GM12864 (cell line): ENCODE measurements around the gene MICAL3.

Experiments used
- DNase-seq: peaks from one replicate; pipeline ENCODE4 v3.0.0-alpha.2; 2011; ENCODE audit warnings: low read depth
- H3K4me3 ChIP-seq: 2 replicates; pipeline ENCODE4 v1.5.1; 2011; ENCODE audit warnings: mild to moderate bottlenecking, low read depth, low read length, control low read depth
- TF ChIP-seq, protein P1 (sequence below): IDR thresholded peaks from 2 replicates; pipeline ENCODE4 v1.5.1; 2011; ENCODE audit warnings: low read depth, mild to moderate bottlenecking, moderate library complexity, low read length, control low read depth, inconsistent platforms; ENCODE audit errors: missing control alignments

The MICAL3 gene

DNA sequence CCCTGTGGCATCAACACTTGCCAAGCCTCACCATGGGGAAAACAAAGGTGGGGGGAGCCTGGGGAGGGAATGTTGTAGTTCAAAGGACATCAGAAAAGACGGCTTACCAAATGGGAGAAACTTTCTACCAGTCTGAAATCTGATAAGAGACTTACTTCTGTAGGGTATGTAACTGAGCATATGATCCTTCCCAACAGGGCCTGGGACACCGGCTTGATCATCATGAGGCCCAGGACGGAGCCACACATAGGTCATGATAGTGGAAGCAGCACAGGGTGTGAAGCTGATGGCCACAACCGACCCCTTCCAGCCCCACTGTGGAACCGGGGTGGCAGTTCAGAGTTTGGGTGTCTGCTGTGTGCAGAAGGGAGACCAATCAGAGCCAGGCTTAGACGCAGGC is 51.1 kb downstream of the MICAL3 start:
- DNase-seq: no peak
- no peak overlapping the region for H3K4me3 ChIP-seq
- TF ChIP-seq, protein P1, sequence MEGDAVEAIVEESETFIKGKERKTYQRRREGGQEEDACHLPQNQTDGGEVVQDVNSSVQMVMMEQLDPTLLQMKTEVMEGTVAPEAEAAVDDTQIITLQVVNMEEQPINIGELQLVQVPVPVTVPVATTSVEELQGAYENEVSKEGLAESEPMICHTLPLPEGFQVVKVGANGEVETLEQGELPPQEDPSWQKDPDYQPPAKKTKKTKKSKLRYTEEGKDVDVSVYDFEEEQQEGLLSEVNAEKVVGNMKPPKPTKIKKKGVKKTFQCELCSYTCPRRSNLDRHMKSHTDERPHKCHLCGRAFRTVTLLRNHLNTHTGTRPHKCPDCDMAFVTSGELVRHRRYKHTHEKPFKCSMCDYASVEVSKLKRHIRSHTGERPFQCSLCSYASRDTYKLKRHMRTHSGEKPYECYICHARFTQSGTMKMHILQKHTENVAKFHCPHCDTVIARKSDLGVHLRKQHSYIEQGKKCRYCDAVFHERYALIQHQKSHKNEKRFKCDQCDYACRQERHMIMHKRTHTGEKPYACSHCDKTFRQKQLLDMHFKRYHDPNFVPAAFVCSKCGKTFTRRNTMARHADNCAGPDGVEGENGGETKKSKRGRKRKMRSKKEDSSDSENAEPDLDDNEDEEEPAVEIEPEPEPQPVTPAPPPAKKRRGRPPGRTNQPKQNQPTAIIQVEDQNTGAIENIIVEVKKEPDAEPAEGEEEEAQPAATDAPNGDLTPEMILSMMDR: no peak

GRCh38 chr22:17972385-17973191 is 51.8 kb downstream of the MICAL3 start:
- DNase-seq: no peak
- TF ChIP-seq, protein P1: no peak

DNA sequence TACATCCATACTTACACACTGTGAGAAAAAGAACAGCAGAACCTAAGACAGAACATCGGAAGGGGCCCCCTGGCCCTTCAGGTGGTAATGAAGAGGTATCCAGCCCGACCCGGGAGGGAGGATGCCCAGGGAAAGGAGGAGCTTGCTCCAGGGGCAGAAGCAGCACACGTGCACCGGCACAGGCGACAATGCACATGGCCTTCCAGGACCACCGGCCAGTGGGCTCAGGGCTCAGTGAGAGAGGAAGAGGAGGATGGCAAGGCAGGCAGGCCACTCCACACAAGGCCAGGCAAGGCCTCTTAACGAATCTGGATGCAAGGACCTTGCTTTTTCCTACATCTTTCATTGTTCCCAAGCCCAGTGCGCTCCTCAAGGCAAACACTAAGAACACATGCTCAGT is 52.6 kb downstream of the MICAL3 start:
- no peak overlapping the region for H3K4me3 ChIP-seq
- no peak for DNase-seq
- TF ChIP-seq, protein P1: no peak

More at GRCh38 chr22:17972385-17973191, 51.8 kb downstream of the MICAL3 start:
- H3K4me3 ChIP-seq: no peak overlapping the region

DNA sequence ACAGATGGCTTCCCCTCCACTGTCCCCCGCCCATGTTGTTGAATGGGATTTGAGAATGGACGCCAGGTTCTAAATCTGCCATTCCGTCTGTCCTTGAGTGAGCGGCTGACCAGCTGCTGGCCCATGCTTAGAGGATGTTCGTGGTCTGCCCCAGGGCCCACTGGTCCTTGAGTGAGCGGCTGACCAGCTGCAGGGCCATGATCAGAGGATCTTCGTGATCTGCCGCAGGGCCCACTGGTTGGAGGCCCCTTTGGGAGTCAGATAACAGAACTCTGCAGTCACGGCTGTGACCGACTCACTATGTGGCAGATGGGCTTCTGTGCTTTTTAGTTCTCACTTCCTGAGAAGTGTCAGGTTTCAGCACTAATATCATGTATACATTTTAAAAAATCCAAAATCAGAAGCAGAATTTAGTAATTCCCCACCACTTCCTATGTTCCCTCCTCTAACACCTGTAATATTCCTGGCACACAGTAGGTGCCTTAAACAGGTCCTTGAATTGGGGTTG is 54.1 kb downstream of the MICAL3 start:
- DNase-seq: no peak
- H3K4me3 ChIP-seq: no peak overlapping the region
- TF ChIP-seq, protein P1: no peak

DNA sequence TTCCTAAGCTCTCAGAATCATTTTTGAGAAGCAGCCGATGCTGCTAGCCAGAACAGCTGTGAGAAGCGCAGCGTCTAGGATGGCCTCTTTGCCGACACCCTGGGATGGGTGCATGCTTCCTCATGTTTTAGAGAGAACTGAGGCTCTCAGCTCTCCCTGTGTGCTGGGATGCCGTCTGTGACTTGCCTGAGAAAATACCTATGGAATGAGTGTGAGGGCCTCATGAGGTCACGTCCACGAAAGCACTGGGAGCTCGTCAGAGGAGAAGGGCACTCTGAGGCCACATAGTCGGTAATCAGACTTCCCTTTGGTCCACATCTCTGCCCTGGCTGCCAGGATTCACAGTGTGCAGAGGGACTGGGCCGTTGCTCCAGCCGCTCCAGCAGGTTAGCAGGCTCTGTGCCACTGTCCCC is 54.7 kb downstream of the MICAL3 start:
- no peak for DNase-seq
- TF ChIP-seq, protein P1: no peak
- H3K4me3 ChIP-seq: no peak overlapping the region

DNA sequence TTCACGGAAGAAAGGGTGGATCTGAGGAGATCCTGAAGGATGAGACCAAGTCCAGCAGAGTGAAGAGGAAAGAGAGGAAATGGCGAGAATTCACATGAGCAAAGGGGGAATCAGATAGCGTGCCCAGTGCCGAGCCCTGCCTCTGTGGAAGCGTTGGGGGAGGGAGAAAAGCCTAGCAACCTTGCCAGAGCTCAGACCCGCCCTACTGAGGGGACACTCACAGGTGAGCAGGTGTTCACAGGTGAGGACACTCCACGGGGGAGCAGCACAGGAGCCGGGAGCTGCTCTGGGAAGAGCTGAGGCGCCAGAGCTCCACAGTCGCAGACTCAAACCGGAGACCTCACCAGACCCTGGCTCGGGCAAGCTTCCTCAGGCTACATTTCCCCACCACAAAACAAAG is 56.2 kb downstream of the MICAL3 start:
- no peak overlapping the region for H3K4me3 ChIP-seq
- TF ChIP-seq, protein P1: no peak
- no peak for DNase-seq

GRCh38 chr22:17966403-17966717 is 58.0 kb downstream of the MICAL3 start:
- H3K4me3 ChIP-seq: no peak overlapping the region
- TF ChIP-seq, protein P1: no peak
- no peak for DNase-seq
